GM12801 (cell line): ENCODE measurements around the gene NDUFA13.

Source experiments
- CTCF ChIP-seq: IDR thresholded peaks from one replicate; pipeline ENCODE4 v1.5.1; 2011; ENCODE audit warnings: control low read depth; ENCODE audit not compliant: insufficient read length; ENCODE audit errors: extremely low read depth

Gene NDUFA13

GRCh38 chr19:19501798-19502197, 14.2 kb upstream of the NDUFA13 start:
- no peak for TF ChIP-seq CTCF

- TF ChIP-seq CTCF = no peak
Measured at GRCh38 chr19:19502281-19502680, 13.7 kb upstream of the NDUFA13 start.

DNA sequence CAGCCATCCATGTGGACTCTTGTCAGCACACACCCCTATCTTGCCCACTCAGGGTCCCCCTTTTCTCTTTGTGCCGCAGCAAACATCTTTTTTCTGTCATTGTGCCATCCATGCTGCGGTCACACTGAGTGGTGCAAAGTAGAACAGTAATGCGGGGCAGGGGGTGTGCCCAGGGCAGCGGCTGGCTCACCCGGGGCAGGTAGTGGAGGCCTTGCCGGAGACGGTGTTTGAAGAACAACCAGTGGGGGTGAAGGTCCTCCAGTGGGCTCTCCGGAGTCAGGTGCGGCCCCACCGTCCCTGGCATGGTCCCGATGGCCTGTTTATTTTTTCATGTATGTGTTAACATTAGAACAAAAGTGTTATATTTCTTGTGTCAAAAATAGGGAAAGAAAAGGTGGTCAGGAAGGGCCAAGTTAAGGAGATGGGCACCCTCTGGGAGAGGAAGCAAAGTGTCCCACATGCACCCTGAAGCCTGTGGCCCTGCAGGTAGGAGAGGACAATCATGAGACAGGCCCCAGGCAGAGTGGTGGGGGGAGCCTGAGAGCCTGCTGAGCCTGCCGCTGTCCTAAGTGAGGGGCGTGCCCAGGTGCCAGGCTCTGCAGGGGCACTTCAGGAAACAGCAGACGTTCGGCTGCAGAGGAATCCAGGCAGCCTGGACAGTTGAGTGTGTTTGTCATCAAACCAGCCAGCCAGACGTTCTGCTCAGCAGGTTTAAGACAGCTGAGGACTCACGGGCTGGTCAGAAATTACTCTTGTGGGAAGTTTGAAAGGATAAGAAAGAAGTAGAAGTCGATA, 13.0 kb upstream of the NDUFA13 start:
- no peak for TF ChIP-seq CTCF

GRCh38 chr19:19504754-19505668, 11.0 kb upstream of the NDUFA13 start:
- TF ChIP-seq CTCF = no peak

GRCh38 chr19:19505669-19506326, 10.2 kb upstream of the NDUFA13 start:
- no peak for TF ChIP-seq CTCF

- TF ChIP-seq CTCF = no peak
Measured at GRCh38 chr19:19506592-19506991, 9.4 kb upstream of the NDUFA13 start.

- no peak for TF ChIP-seq CTCF
Measured at GRCh38 chr19:19507354-19507753, 8.7 kb upstream of the NDUFA13 start.
